T-helper 1 cell treated with Interleukin-12 subunit alpha and Interleukin-12 subunit beta and Interleukin-4 antibody, amounts not matched to agents 30 ng/mL and 1 ng/mL, for 36 hours (primary cell): ENCODE data around the gene GPR34. TPM values are rescaled to one million over a fixed set of nuclear protein-coding genes. Genes with fewer than 3 reads are reported as not detected.

ENCODE experiments used
- intact Hi-C: fragments of 100-400 bp; cut with micrococcal nuclease; formaldehyde crosslinking; loops from one replicate; pipeline ENCODE4 v1.15.1; 2024
- total RNA-seq: library from RNA; stranded (reverse); gene quantifications from 2 replicates; pipeline ENCODE4 v1.2.3, GENCODE V29; 2022

GPR34 gene
- total RNA-seq, 1 donor from 2014 or later: 4.2 TPM

DNA sequence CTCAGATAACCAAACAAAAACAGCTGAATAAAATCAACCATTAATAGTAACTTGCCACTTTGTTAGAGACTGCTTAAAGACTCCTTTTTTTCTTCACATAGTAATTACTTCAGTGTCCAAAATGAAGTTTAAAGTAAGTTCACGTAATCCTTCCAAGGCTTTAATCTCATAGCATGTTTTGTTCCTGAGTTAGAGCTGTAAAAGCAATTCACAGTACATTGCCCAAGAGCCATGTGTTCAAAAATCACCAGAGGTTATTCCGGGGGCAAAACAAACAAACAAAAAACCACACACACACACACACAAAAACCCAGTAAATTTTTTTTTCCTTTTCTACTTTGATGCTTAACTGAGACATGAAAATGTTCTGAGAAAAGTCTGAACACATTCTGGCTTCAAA lies 41.3 kb downstream of the GPR34 start:
- intact Hi-C loops: loop anchor here (5.0 to 10.0 kb wide), 5 partner anchors 38 to 545 kb away; partner anchors contain the start of gene DDX3X

DNA sequence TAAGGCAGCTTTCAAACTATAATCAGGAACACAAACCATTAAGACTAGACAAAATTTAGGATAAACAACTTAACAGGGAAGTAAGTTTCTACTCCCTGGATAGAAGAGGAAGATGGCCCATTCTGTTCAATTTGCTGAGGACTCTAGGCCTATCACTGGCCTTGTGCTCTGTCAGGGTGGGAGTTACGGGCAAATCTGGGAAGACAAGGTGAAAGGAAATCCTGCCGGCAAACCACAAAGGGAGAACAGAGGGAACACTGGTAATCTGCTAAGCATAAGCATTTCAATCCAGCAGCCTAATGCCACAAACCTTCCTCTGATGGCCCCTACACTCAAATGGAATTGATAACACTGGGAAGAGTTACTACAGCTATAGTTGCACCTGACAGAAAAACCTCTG lies 43.5 kb downstream of the GPR34 start:
- intact Hi-C loops: loop anchor here (5.0 to 10.0 kb wide), 5 partner anchors 40 to 547 kb away; partner anchors contain the start of gene DDX3X

DNA sequence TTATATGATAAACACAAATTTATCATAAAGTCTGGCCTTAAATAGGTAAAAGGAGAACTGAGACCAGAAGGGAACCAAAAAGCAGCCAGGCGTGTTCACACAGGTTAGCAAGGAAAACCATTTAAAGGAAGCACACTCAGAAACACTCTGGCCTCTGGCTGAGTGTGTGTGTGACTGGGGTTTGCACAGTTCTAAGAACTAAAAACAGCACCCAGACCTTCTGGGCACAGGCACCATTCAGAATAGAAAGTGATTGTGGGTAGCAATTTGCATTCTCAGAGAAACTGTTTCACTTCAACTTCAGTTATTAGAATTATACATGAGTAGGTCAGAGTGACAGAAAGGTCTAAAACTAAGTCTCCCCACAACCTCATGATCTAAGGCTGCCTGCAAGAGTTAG lies 45.2 kb downstream of the GPR34 start:
- intact Hi-C loops: loop anchor here (1.0 to 10.0 kb wide), 7 partner anchors 42 to 549 kb away; partner anchors contain the start of gene DDX3X

DNA sequence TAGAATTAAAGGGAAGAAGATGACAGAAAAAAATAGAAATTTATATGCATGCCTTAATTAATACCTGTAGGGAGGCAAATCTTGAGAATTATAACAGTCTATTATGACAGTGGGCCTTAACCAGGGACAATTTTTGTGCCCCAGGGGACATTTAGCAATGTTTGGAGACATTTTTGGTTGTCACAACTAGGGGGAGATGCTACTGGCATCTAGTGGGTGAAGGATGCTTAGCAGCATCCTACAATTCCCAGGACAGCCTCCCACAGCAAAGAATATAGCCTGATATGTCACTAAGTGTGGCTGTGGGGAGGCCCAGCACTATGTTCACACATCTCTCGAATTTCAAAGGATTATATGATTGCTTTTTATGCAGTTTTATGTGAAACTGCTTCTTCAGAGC lies 45.8 kb downstream of the GPR34 start:
- intact Hi-C loops: loop anchor here (1.0 to 10.0 kb wide), 7 partner anchors 42 to 550 kb away; partner anchors contain the start of gene DDX3X

DNA sequence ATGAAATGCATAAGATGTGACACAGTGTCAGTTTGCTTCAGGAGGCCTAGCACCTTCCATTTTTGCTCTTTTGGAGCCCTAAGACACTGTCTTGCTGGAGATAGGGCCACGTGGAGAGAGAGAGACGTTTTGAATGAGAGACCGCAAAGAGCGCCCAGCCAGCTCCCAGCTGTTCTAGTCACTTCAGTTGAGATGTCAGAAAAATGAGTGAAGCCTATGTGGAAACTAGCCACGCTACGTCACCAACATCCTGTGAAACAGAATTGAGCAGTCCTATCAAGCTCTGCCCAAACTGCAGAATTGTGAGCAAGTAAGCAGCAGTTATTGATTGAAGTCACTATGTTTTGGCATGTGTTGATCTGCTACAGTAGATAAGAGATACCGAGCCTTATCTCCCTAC lies 48.3 kb downstream of the GPR34 start:
- intact Hi-C loops: loop anchor here (10.0 kb wide), 3 partner anchors 402 to 552 kb away; partner anchors contain the start of gene DDX3X

DNA sequence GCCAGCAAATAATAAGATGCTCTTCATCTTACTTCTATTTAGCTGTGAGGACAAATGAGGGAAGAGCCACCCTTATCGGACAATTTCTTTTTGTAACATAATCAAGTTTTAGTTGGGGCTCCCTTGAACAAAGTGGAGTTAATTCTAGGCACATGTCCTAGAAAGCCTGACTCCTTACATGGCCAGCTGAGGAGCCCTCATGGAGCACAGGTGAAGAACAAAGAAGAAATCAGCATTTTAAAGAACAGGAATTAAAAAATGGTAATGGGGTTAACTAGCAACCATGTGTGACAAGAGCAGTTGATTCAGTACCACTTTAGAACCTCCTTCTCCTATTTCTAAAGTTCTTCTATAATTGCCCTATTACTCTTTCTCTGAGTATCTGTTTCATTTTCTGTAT lies 51.1 kb downstream of the GPR34 start:
- intact Hi-C loops: loop anchor here (10.0 kb wide), 3 partner anchors 405 to 555 kb away; partner anchors contain the start of gene DDX3X

Other genes with a start within 250 kb of the GPR34 start
- not detected in 2 replicates for gene NYX, start 241.6 kb upstream of the GPR34 start, total RNA-seq
- 0.12 and 0.29 TPM in 2 replicates for gene GPR82, start 35.2 kb downstream of the GPR34 start, total RNA-seq
- gene CASK, start 234.6 kb downstream of the GPR34 start, total RNA-seq: 36.5 and 38.2 TPM in 2 replicates